ENCODE results near the gene EPS8. TPM values are rescaled to one million over a fixed set of nuclear protein-coding genes. Genes with fewer than 3 reads are reported as not detected.

Gene EPS8
- total RNA-seq = 117 and 237 TPM in 2 replicates

DNA sequence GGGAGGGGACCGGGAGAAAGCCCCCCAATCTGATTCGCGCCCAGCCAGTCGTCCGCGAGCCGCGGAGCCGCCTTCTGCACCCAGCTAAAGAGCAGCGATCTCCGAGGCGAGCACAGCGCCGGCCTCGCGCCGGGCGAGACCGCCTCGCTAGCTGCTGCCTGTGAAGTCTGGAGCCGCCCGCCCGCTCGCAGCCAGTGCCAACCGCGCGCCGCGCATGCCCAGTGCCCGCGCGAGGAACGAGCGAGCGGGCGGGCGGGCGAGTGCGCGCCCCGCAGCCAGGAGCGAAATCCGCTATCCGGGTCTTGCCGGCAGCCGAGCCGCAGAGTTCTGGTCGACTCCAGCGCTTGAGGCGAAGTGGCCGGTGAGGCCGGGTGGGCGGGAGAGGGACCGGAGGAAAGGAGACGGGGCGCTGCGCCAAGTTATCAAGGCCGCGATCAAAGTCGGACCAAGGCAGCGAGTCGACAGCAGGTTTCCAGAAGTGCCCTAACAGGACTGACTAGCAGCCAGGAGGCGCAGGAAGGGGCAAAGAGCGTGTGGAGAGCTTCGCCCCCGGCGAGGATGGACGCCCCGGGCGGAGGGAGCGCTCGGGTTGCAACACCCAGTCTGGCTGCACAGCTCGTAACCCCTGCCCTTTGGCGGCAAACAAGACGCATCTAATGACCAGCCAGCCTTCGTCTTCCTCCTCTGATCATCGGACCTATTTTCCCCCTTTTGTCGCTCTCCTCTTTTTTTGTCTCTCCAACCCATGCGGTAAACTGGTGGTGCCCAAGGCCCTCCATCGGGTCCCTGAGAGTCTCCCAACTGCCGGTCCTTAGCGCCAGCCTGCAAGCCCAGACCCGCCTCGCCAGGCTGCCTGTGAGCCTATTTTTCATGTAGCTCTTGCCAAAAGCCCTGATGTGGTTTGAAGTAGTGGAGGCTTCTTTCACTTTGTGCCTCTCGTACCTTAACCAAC lies at the start of gene EPS8:
EPS8 (minus strand) TSS at position 169 of the 952 bp plus-strand sequence. CDS start 106,437 bp downstream, outside the sequence.

Other genes starting within 250 kb of the EPS8 start
- 87.3 and 99.1 TPM in 2 replicates for gene STRAP, start 93.0 kb upstream of the EPS8 start, total RNA-seq
- gene DERA, start 121.9 kb upstream of the EPS8 start, total RNA-seq = 20.0 and 29.1 TPM in 2 replicates

All from smooth muscle cell of the pulmonary artery (primary cell).